Measurements from ENCODE around the gene BHLHA9.

Gene BHLHA9

GRCh38 chr17:1229900-1230501 is 40.2 kb upstream of the BHLHA9 start:
- Histone ChIP-seq H4K20me1 (ENCODE audit: insufficient read depth, low read length) (no peaks in the 10 kb centered on the region; the same call in 1 of the 2 replicates), H3K9ac (ENCODE audit: low read depth, low read length) (no peak overlapping the region), H2AFZ (ENCODE audit: low read depth, low read length) (no peak overlapping the region), H3K79me2 (ENCODE audit: insufficient read depth, low read length) (no peaks in the 10 kb centered on the region), H3K9me3 (ENCODE audit: insufficient read depth, low read length, severe bottlenecking) (no peaks in the 10 kb centered on the region), H3K27ac (ENCODE audit: low read length) (no peak overlapping the region), H3K4me2 (ENCODE audit: insufficient read depth, low read length) (no peak overlapping the region), H3K36me3 (ENCODE audit: insufficient read depth, low read length) (no peaks in the 10 kb centered on the region), H3K4me3 (ENCODE audit: low read depth in 1 of 2, low read length in 2 of 2) (no peak overlapping the region), H3K4me1 (ENCODE audit: insufficient read depth, low read length) (no peaks in the 10 kb centered on the region), H3K27me3 (ENCODE audit: insufficient read depth, low read length, poor library complexity) (no peaks in the 10 kb centered on the region)
- DNase-seq (no peak), ATAC-seq (ENCODE audit: insufficient read depth, low read depth) (no peak)
- TF ChIP-seq, protein P1, sequence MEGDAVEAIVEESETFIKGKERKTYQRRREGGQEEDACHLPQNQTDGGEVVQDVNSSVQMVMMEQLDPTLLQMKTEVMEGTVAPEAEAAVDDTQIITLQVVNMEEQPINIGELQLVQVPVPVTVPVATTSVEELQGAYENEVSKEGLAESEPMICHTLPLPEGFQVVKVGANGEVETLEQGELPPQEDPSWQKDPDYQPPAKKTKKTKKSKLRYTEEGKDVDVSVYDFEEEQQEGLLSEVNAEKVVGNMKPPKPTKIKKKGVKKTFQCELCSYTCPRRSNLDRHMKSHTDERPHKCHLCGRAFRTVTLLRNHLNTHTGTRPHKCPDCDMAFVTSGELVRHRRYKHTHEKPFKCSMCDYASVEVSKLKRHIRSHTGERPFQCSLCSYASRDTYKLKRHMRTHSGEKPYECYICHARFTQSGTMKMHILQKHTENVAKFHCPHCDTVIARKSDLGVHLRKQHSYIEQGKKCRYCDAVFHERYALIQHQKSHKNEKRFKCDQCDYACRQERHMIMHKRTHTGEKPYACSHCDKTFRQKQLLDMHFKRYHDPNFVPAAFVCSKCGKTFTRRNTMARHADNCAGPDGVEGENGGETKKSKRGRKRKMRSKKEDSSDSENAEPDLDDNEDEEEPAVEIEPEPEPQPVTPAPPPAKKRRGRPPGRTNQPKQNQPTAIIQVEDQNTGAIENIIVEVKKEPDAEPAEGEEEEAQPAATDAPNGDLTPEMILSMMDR (IDR thresholded peaks at IDR 0.05; ENCODE audit: borderline replicate concordance, extremely low read depth, low read length, poor library complexity, severe bottlenecking): no peak
- no peak for TF ChIP-seq EZH2 (IDR thresholded peaks at IDR 0.05; ENCODE audit: borderline replicate concordance, low read depth, low read length, severe bottlenecking)

DNA sequence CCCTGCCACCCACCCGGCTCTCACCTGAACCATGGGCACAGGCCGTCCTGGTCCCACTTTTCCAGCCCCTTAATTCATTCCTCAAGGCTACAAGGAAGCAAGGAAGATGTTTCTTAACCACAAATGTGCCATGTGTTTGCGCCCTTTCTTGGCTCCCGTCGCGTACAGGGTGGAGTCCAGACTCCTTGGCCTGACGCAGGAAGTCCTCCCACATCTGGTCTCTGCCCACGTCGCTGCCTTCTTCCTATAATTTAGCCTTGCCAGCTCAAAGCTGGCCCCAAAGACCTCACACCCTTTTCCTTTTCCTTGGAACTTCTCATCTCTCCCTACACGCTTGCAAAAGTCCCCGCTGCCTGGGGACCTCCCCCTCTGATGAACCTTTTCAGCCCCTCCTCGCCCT is 38.8 kb upstream of the BHLHA9 start:
- Histone ChIP-seq H3K9ac (ENCODE audit: low read depth, low read length) (no peak overlapping the region), H3K9me3 (ENCODE audit: insufficient read depth, low read length, severe bottlenecking) (no peaks in the 10 kb centered on the region), H3K27me3 (ENCODE audit: insufficient read depth, low read length, poor library complexity) (no peaks in the 10 kb centered on the region)

GRCh38 chr17:1232331-1232730 is 37.9 kb upstream of the BHLHA9 start:
- no peaks in the 10 kb centered on the region for H4K20me1 ChIP-seq (ENCODE audit: insufficient read depth, low read length)
- H3K4me1 ChIP-seq (ENCODE audit: insufficient read depth, low read length): no peaks in the 10 kb centered on the region
- H3K9ac ChIP-seq (ENCODE audit: low read depth, low read length): no peak overlapping the region
- no peak overlapping the region for H3K27ac ChIP-seq (ENCODE audit: low read length)
- H2AFZ ChIP-seq (ENCODE audit: low read depth, low read length): no peak overlapping the region
- H3K4me2 ChIP-seq (ENCODE audit: insufficient read depth, low read length): no peak overlapping the region
- no peaks in the 10 kb centered on the region for H3K27me3 ChIP-seq (ENCODE audit: insufficient read depth, low read length, poor library complexity)
- no peaks in the 10 kb centered on the region for H3K36me3 ChIP-seq (ENCODE audit: insufficient read depth, low read length)
- DNase-seq (no peak), ATAC-seq (ENCODE audit: insufficient read depth, low read depth) (no peak)
- H3K4me3 ChIP-seq (ENCODE audit: low read depth in 1 of 2, low read length in 2 of 2): no peak overlapping the region
- TF ChIP-seq, protein P1 (IDR thresholded peaks at IDR 0.05; ENCODE audit: borderline replicate concordance, extremely low read depth, low read length, poor library complexity, severe bottlenecking): no peak
- no peak for TF ChIP-seq EZH2 (IDR thresholded peaks at IDR 0.05; ENCODE audit: borderline replicate concordance, low read depth, low read length, severe bottlenecking)
- no peaks in the 10 kb centered on the region for H3K79me2 ChIP-seq (ENCODE audit: insufficient read depth, low read length)
- no peaks in the 10 kb centered on the region for H3K9me3 ChIP-seq (ENCODE audit: insufficient read depth, low read length, severe bottlenecking)

More for the DNA sequence above, 38.8 kb upstream of the BHLHA9 start:
- Histone ChIP-seq H3K79me2 (ENCODE audit: insufficient read depth, low read length) (no peaks in the 10 kb centered on the region), H3K4me3 (ENCODE audit: low read depth in 1 of 2, low read length in 2 of 2) (no peak overlapping the region), H3K4me1 (ENCODE audit: insufficient read depth, low read length) (no peaks in the 10 kb centered on the region), H3K4me2 (ENCODE audit: insufficient read depth, low read length) (no peak overlapping the region), H3K27ac (ENCODE audit: low read length) (no peak overlapping the region), H2AFZ (ENCODE audit: low read depth, low read length) (no peak overlapping the region), H3K36me3 (ENCODE audit: insufficient read depth, low read length) (no peaks in the 10 kb centered on the region), H4K20me1 (ENCODE audit: insufficient read depth, low read length) (no peaks in the 10 kb centered on the region)
- DNase-seq (no peak), ATAC-seq (ENCODE audit: insufficient read depth, low read depth) (no peak)
- no peak for TF ChIP-seq EZH2 (IDR thresholded peaks at IDR 0.05; ENCODE audit: borderline replicate concordance, low read depth, low read length, severe bottlenecking)
- TF ChIP-seq, protein P1 (IDR thresholded peaks at IDR 0.05; ENCODE audit: borderline replicate concordance, extremely low read depth, low read length, poor library complexity, severe bottlenecking): no peak
